DND-41 (cell line): ENCODE data around the gene TRIB2.
"Not testable (repeated sequence)": the region's sequence is repeated elsewhere in the genome, so short reads cannot be mapped to it uniquely, and the experiment has no call there.

Experiments used
- ATAC-seq: fragments of 200-7000 bp; cut with Tn5 transposase; 3 replicates; pipeline ENCODE4 v1.9.1; 2021; ENCODE audit warnings: low read depth; ENCODE audit not compliant: insufficient read depth
- DNase-seq: peaks from one replicate; pipeline ENCODE4 v3.0.0-alpha.2; 2020
- H2AFZ ChIP-seq: 2 replicates; pipeline ENCODE4 v1.6.0; 2012; ENCODE audit warnings: low read depth, low read length
- H3K27ac ChIP-seq: 2 replicates; pipeline ENCODE4 v1.5.1; 2012; ENCODE audit warnings: low read length, inconsistent platforms
- H3K27me3 ChIP-seq: fragments of 200-600 bp; sonication (generic); 2 replicates; pipeline ENCODE4 v1.6.0; 2012; ENCODE audit warnings: low read length, mild to moderate bottlenecking, inconsistent platforms; ENCODE audit not compliant: insufficient read depth, poor library complexity
- H3K36me3 ChIP-seq: 2 replicates; pipeline ENCODE4 v1.5.1; 2012; ENCODE audit warnings: low read length, inconsistent platforms; ENCODE audit not compliant: insufficient read depth
- H3K4me1 ChIP-seq: 2 replicates; pipeline ENCODE4 v1.5.1; 2012; ENCODE audit warnings: mild to moderate bottlenecking, low read length; ENCODE audit not compliant: insufficient read depth
- H3K4me2 ChIP-seq: 2 replicates; pipeline ENCODE4 v1.6.0; 2012; ENCODE audit warnings: mild to moderate bottlenecking, moderate library complexity, low read length, inconsistent platforms; ENCODE audit not compliant: insufficient read depth
- H3K4me3 ChIP-seq, 2 experiments: fragments of 200-600 bp in 1 of 2; shearing (Covaris generic) in 1 of 2; 2 replicates each; pipeline ENCODE4 v1.5.1; 2012 to 2016; ENCODE audit warnings: inconsistent platforms in 2 of 2, low read length in 2 of 2, mild to moderate bottlenecking in 2 of 2, low read depth in 1 of 2, moderate library complexity in 1 of 2
- H3K79me2 ChIP-seq: 2 replicates; pipeline ENCODE4 v1.6.0; 2012; ENCODE audit warnings: low read length, inconsistent platforms; ENCODE audit not compliant: insufficient read depth
- H3K9ac ChIP-seq: 2 replicates; pipeline ENCODE4 v1.6.0; 2012; ENCODE audit warnings: low read depth, mild to moderate bottlenecking, inconsistent platforms, low read length, moderate library complexity
- H3K9me3 ChIP-seq: 2 replicates; pipeline ENCODE4 v1.5.1; 2012; ENCODE audit warnings: low read length, moderate library complexity, mild to moderate bottlenecking, inconsistent platforms; ENCODE audit not compliant: insufficient read depth, severe bottlenecking
- H4K20me1 ChIP-seq: 2 replicates; pipeline ENCODE4 v1.6.0; 2012; ENCODE audit warnings: low read length; ENCODE audit not compliant: insufficient read depth
- EZH2 ChIP-seq: IDR thresholded peaks from 3 replicates; pipeline ENCODE4 v1.6.1; 2012; ENCODE audit warnings: borderline replicate concordance, low read depth, mild to moderate bottlenecking, moderate library complexity, low read length, inconsistent platforms; ENCODE audit not compliant: severe bottlenecking
- TF ChIP-seq, protein P1 (sequence below): IDR thresholded peaks from 2 replicates; pipeline ENCODE4 v1.5.1; 2012; ENCODE audit warnings: borderline replicate concordance, low read length, moderate library complexity, mild to moderate bottlenecking; ENCODE audit not compliant: poor library complexity, severe bottlenecking; ENCODE audit errors: extremely low read depth

TRIB2 gene

DNA sequence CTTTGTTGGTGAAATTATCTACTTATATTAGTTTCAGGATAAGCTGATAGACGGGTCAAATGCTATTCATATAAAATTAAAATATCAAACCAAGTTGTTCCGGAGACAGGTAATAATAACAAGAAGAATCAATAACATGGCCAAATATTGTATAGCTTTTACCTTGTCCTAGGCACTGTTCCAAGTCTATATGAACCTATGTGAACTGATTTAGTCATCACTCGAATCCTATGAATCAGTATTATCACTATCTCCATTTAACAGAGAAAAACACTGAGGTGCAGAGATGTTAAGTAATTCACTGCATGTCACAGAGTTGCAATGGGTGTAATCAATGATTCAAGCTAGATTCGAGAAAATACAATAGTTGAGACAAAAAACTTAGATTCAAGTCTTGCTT, 40.0 kb upstream of the TRIB2 start:
- peaks cover 8% of the 10 kb centered on the region for H3K9me3 ChIP-seq
- no peaks in the 10 kb centered on the region for H3K36me3 ChIP-seq
- H3K4me1 ChIP-seq, result no peaks in the 10 kb centered on the region
- H3K79me2 ChIP-seq, result no peaks in the 10 kb centered on the region
- H3K4me2 ChIP-seq, result no peak overlapping the region
- no peak overlapping the region for H2AFZ ChIP-seq
- no peaks in the 10 kb centered on the region for H4K20me1 ChIP-seq
- H3K4me3 ChIP-seq, result no peak overlapping the region
- ATAC-seq (no peak), DNase-seq (no peak)
- no peak overlapping the region for H3K27ac ChIP-seq
- no peak for TF ChIP-seq EZH2
- TF ChIP-seq, protein P1, sequence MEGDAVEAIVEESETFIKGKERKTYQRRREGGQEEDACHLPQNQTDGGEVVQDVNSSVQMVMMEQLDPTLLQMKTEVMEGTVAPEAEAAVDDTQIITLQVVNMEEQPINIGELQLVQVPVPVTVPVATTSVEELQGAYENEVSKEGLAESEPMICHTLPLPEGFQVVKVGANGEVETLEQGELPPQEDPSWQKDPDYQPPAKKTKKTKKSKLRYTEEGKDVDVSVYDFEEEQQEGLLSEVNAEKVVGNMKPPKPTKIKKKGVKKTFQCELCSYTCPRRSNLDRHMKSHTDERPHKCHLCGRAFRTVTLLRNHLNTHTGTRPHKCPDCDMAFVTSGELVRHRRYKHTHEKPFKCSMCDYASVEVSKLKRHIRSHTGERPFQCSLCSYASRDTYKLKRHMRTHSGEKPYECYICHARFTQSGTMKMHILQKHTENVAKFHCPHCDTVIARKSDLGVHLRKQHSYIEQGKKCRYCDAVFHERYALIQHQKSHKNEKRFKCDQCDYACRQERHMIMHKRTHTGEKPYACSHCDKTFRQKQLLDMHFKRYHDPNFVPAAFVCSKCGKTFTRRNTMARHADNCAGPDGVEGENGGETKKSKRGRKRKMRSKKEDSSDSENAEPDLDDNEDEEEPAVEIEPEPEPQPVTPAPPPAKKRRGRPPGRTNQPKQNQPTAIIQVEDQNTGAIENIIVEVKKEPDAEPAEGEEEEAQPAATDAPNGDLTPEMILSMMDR, result no peak
- H3K9ac ChIP-seq, result no peak overlapping the region
- no peaks in the 10 kb centered on the region for H3K27me3 ChIP-seq

- no peak overlapping the region for H3K4me3 ChIP-seq
- H3K9ac ChIP-seq, result no peak overlapping the region
- no peak overlapping the region for H2AFZ ChIP-seq
- DNase-seq, result no peak
- no peaks in the 10 kb centered on the region for H3K4me1 ChIP-seq
- no peak overlapping the region for H3K27ac ChIP-seq
- H3K4me2 ChIP-seq, result no peak overlapping the region
- no peaks in the 10 kb centered on the region for H4K20me1 ChIP-seq
- H3K9me3 ChIP-seq, result peaks cover 8% of the 10 kb centered on the region
- H3K36me3 ChIP-seq, result no peaks in the 10 kb centered on the region
- TF ChIP-seq EZH2, result no peak
- ATAC-seq, result no peak
- no peaks in the 10 kb centered on the region for H3K27me3 ChIP-seq
- no peaks in the 10 kb centered on the region for H3K79me2 ChIP-seq
Observed at GRCh38 chr2:12678186-12678585, 38.5 kb upstream of the TRIB2 start.

GRCh38 chr2:12679550-12680072, 37.1 kb upstream of the TRIB2 start:
- TF ChIP-seq, protein P1, result no peak
- no peak for TF ChIP-seq EZH2
- no peak for ATAC-seq
- H2AFZ ChIP-seq, result no peak overlapping the region
- H3K4me3 ChIP-seq, result no peak overlapping the region
- H3K27ac ChIP-seq, result no peak overlapping the region
- no peaks in the 10 kb centered on the region for H3K4me1 ChIP-seq
- H3K9ac ChIP-seq, result no peak overlapping the region
- H3K9me3 ChIP-seq, result peaks cover 8% of the 10 kb centered on the region
- no peaks in the 10 kb centered on the region for H3K27me3 ChIP-seq
- no peaks in the 10 kb centered on the region for H4K20me1 ChIP-seq
- no peak for DNase-seq
- H3K4me2 ChIP-seq, result no peak overlapping the region
- H3K79me2 ChIP-seq, result no peaks in the 10 kb centered on the region
- H3K36me3 ChIP-seq, result no peaks in the 10 kb centered on the region

DNA sequence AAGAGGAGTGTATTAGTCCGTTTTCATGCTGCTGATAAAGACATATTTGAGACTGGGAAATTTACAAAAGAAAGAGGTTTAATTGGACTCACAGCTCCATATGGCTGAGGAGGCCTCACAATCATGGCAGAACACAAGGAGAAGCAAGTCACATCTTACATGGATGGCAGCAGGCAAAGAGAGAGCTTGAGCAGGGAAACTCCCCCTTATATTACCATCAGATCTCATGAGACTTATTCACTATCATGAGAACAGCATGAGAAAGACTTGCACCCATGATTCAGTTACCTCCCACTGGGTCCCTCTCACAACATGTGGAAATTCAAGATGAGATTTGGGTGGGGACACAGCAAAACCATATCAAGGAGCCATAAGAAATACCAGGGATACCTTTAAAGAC, 36.6 kb upstream of the TRIB2 start:
- DNase-seq, H3K36me3 ChIP-seq, H3K79me2 ChIP-seq, H3K27ac ChIP-seq, H3K4me3 ChIP-seq, H2AFZ ChIP-seq, H4K20me1 ChIP-seq, H3K9ac ChIP-seq, ATAC-seq, H3K4me2 ChIP-seq, H3K27me3 ChIP-seq, H3K9me3 ChIP-seq, H3K4me1 ChIP-seq: not testable (repeated sequence)
